Stimulated activated CD8-positive, alpha-beta memory T cell treated with anti-CD3 and anti-CD28 coated beads, Interleukin-7, amount 100 ng/mL, for 1 hour (primary cell): ENCODE measurements around the gene TMEM131.

Experiments used
- DNase-seq, 2 donors: peaks; one replicate each; pipeline ENCODE4 v3.0.0-alpha.2; 2020; ENCODE audit warnings: low read depth in 2 of 2

Gene TMEM131

GRCh38 chr2:97707362-97708047 is 288.2 kb downstream of the TMEM131 start:
- DNase-seq, result no peak

GRCh38 chr2:97706708-97707345 is 288.9 kb downstream of the TMEM131 start:
- no peak for DNase-seq
